Germinal center (tissue), 1 donor: ENCODE measurements around the gene ENPEP.
"Not testable (repeated sequence)": the region's sequence is repeated elsewhere in the genome, so short reads cannot be mapped to it uniquely, and the experiment has no call there.

Experiments
- DNase-seq: peaks from one replicate; pipeline ENCODE4 v3.0.0; 2012; ENCODE audit warnings: mixed read lengths, low spot score

ENPEP gene, protein sequence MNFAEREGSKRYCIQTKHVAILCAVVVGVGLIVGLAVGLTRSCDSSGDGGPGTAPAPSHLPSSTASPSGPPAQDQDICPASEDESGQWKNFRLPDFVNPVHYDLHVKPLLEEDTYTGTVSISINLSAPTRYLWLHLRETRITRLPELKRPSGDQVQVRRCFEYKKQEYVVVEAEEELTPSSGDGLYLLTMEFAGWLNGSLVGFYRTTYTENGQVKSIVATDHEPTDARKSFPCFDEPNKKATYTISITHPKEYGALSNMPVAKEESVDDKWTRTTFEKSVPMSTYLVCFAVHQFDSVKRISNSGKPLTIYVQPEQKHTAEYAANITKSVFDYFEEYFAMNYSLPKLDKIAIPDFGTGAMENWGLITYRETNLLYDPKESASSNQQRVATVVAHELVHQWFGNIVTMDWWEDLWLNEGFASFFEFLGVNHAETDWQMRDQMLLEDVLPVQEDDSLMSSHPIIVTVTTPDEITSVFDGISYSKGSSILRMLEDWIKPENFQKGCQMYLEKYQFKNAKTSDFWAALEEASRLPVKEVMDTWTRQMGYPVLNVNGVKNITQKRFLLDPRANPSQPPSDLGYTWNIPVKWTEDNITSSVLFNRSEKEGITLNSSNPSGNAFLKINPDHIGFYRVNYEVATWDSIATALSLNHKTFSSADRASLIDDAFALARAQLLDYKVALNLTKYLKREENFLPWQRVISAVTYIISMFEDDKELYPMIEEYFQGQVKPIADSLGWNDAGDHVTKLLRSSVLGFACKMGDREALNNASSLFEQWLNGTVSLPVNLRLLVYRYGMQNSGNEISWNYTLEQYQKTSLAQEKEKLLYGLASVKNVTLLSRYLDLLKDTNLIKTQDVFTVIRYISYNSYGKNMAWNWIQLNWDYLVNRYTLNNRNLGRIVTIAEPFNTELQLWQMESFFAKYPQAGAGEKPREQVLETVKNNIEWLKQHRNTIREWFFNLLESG

DNA sequence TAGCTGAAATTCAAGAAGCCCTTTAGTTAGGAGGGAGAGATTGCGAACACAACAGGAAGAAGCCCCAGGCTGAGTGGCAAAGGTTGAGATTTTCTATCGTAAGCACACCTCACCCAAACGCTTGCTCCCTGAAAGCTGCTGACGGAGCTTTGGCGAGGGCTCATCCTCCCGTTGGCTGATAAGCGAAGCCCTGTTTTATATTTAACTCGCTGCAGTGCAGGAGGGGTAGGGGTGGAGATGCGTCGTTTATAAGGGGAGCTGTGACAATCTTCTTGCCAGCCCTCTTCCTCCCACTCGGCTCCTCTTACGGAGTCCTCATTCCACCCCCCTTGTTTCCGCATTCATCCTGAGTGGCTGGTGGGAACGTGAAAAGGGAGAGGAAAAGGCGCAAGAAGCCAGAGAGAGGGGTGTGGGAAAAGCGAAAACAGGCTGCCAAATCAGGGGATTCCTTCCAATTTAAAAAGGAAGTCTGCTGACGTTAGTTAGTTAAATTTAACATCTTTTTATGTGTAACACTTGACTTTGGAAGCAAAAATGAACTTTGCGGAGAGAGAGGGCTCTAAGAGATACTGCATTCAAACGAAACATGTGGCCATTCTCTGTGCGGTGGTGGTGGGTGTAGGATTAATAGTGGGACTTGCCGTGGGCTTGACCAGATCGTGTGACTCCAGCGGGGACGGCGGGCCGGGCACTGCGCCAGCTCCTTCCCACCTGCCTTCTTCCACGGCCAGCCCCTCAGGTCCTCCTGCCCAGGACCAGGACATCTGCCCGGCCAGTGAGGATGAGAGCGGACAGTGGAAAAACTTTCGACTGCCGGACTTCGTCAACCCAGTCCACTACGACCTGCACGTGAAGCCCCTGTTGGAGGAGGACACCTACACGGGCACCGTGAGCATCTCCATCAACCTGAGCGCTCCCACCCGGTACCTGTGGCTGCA, at the start of gene ENPEP:
Gene ENPEP (plus strand): TSS at position 275 of the 938 bp plus-strand sequence. CDS start 260 bp downstream, at position 535.
- no peak for DNase-seq

DNA sequence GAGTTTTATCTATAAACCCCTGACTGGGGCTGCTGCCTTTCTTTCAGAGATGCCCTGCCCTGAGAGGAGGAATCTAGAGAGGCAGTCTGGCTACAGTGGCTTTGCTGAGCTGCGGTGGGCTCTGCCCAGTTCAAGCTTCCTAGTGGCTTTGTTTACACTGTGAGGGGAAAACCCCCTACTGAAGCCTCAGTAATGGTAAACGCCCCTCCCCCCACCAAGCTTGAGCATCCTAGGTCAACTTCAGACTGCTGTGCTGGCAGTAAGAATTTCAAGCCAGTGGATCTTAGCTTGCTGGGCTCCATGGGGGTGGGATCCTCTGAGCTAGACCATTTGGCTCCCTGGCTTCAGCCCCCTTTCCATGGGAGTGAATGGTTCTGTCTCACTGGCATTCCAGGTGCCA, 44.1 kb upstream of the ENPEP start:
- DNase-seq: not testable (repeated sequence)

DNA sequence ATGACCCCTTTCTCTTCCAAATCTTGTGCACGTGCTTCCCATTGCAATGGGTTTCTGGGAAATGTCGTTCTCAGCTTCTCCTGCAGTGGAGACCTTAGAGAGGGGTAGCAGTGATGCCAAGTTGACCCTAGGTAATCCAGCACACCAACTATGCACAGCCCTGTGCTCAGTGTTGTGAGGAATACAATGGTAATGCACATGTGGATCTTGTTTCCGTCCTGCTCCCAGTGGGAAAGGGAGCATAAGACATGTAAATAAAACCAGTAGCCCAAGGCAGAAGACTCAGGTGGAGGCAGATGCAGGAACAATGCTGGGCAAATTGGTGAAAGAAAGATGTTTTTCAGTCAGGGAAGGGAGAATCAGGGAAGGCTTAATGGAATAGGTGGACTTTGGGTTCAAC, 38.7 kb upstream of the ENPEP start:
- not testable (repeated sequence) for DNase-seq

DNA sequence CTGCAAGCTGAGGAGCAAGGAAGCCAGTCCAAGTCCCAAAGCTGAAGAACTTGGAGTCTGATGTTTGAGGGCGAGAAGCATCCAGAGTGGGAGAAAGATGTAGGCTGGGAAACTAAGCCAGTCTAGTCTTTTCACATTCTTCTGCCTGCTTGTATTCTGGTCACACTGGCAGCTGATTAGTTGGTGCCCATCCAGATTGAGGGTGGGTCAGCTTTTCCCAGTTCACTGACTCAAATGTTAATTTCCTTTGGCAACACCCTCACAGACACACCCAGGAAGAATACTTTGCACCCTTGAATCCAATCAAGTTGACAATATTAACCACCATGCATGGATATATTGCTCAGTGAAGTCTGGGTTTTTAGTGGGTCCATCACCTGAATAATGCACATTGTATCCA, 36.7 kb upstream of the ENPEP start:
- not testable (repeated sequence) for DNase-seq

DNA sequence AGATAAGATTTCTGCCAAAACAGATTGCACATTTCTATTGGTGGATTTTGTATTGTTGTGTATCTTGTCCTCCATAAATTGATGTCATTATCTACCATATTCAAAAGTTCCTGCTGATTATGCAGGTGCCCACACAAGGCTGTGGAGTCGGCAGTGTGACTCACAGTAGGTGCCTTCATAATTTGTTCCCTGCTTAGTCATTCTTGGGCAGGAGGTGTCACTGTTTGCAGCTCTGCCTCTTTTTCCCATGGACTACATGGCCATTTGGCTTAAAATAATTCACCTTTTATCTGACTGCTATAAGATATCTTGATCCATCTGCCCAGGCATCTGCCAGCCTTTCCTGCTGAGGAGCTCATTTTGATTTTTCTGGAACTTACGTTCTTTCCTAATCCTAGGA, 33.6 kb upstream of the ENPEP start:
- no peak for DNase-seq

DNA sequence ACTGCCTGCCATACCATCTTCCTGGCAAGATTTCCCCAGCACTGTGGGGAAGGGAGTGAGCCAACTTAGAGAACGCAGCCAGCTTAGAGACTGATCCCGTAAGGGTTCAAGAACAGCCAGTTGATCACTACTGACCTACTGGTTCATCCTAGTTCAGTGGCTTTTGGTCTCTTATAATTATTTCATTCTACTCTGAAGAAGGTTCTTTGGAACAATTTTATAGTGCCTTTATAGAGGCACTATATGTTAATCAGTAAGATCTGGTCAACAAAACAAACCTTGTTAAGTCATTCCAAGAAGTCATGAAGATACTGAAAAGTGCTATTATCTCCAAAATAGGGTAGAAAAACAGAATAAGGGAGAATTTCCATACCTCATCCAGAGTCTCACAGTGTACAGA, 33.2 kb upstream of the ENPEP start:
- no peak for DNase-seq

DNA sequence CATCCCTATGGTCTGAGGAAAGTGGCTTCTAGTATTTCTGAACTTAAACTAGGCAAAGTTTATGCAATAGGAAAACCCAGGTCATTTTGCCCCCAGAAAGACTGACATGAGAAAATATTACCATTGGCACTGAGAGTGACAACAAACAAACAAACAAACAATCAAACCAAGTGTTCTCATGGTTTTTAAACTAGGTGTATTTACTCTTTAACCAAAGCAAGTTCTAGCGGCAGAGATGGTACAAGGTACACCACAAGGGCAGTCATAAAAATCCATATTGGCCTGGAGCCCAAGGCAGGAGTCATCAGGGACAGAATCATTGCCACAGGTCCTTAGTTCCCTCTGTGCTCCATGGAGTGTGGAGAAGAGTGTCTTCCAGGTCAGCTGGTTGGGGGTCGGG, 26.0 kb upstream of the ENPEP start:
- DNase-seq: no peak

DNA sequence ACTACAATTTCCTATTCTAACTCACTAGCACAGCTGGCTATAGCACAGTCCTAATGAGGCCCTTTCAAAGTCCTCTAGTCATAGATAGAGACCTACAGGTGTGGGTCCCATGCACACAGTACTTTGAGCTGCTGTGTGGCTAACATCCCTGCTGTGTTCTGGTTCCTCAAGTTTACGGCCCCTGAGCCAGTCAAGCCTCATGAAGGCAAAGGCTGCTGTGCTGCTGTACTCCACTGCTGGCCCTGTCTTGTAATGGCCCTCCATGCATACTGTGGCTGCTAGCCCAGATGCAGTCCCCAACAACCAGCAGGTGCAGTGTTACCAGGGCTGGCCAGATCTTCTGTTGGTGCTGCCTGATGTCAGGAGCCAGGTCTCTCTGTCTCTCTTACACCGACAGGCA, 23.4 kb upstream of the ENPEP start:
- no peak for DNase-seq

DNA sequence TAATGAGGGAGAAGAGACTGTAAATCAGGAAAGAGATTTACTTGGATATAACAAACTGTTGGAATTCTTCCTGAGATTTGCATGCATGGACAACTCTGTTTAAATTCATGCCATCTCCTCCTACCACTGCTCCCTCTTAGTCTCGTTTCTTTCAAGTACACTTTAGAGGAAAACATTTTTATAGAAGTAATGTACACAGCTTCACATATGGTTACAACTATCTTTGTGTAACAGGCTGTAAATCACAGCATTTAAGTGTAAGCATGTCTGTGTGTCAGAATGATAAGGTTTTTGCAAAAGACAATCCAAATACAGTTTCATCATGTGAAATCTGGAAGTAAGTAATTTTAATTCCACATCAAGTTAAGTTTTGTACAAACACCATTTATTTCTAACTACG, 21.5 kb upstream of the ENPEP start:
- DNase-seq: no peak

DNA sequence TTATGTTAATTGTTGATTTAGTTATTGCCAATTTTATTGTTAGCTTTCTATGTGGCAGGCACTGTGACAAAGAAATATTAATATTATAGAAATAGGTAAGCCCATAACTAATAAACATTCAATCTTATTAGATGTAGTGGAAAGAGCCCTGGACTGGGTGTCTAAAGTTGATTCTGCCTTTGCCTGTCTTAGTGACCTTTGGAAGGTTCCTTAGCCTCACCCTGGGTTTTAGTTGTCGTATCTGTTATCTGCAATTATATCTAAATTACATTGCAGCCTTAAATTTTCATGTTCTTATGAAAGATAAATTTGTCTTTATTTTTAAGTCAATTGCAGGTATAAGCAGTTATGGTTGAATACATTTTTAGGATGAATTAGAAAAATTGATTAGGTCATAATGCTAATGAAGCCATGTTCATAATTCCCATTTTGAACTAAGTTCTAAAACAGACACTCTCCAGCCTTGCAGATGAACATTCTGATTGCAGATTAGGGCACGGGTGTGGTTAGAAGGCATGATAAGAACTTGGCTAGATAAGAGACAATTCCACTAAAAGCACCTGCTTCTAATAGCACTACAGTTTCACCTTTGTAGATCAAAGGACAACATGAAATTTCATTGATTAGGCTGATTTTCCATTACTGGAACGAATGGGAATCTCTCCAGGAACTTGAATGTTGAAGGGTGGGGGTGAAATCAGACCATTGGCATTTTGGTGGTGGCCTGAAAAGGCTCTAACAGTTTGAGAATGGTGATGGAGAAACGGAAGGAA, 17.3 kb upstream of the ENPEP start:
- no peak for DNase-seq

DNA sequence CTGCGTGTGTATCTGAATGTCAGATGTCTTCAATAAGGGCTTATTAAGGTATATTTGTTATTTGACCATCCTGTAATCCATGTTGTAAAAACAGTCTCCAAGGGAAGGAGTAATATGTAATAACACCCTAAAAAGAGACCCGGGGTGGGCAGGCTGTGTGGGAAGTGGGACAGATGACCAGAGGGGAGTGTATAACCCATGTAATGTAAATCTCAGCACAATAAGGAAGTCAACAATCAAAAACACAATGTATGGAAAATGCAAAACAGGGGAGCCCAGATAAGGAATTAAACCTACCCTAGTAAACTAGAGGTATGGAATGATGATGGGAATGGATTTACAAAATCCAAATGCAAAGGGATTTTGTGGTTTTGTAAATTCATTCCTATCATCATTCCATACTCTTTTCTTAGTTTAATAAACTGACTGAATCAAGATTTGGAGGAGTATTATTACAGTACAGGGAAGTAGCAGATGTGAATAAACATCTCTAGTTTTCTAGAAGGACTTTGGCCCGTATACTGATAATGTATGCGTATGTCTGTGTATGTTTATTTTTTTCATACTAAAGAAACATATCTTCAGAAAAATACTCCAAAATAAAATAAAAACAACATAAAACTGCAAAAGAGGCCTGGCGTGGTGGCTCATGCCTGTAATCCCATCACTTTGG, 15.7 kb upstream of the ENPEP start:
- no peak for DNase-seq

DNA sequence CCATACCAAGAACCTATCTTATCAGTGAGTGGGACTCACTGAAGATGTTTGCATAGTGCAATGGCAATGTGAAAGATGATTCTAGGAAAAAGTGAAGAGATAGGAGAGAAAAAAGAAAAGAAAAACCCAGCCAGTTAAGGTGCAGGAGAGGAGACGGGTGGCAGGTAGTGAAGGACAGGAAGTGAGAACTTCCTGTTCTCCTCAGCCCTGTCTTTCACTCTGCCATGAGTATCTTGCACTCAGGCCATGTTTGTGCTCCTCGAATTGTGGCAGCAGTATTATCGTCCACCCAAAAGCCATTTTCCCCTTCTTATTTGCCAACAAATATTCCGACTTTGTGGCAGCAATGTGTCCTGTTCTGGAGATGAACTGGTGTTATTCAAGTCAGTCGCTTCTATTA, 8.6 kb upstream of the ENPEP start:
- no peak for DNase-seq

DNA sequence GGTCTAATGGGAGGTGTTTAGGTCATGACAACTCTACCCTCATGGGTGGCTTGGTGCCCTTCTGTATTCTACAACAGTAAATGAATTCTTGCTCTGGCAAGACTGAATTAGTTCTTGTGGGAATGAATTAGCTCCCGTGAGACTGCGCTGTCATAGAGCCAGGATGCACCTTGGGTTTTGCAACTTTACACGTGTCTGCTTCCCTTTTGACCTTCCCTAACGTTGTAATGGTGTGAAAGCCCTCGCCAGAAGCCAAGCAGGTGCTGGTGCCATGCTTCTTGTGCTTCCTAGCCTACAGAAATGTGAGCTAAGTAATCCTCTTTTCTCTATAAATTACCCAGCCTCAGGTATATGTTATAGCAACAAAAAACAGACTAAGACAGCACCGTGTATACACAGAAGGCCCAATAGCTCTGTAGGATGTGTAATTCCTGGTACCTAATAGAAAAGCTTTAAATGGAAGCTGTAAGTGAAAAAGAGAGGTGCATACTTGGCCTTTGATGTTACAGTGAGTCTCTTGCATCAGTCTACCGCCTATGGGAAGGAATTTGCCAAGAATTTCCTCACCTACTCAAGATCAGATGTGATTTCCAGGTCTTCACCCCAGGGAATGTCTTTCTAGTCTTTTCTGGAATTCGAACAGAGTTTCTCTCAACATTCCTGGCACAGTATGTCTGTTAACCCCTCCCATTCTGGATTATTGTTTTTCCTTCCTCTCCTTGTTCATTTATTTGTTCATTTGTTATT, 3.2 kb upstream of the ENPEP start:
- no peak for DNase-seq

DNA sequence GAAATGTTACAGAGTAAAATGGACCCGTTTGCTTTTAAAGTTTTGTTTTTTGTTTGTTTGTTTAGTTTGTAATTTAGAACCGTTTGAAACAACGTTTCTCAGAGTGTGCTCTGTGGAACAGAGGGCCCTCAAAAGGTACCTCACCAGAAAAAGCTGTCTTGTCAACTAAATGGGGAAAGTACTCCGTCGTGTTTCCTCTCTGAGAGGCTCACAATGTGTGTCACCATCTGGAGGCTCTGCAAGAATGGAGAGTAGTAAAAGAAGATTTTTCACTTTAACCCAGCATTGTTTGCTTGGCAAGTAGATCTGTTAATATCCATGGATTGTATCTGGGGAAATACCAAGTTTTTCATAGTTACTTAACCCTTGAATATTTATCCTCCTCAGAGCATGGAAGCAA, 1.5 kb upstream of the ENPEP start:
- DNase-seq: no peak

DNA sequence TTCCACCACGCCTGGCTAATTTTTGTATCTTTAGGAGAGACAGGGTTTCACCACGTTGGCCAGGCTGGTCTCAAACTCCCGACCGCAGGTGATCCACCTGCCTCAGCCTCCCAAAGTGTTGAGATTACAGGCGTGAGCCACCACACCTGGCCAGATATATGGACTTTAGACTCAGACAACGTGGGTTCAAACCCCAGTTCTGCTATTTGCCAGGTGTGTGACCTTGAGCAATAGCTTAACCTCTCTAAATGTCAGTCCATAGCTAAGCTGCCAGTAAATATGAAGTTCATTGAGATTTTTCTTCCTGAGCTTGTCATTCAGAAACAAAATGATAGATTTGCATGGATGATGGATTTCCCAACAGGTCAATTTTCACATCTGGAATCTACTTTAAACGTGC, 875 bp upstream of the ENPEP start:
- not testable (repeated sequence) for DNase-seq

DNA sequence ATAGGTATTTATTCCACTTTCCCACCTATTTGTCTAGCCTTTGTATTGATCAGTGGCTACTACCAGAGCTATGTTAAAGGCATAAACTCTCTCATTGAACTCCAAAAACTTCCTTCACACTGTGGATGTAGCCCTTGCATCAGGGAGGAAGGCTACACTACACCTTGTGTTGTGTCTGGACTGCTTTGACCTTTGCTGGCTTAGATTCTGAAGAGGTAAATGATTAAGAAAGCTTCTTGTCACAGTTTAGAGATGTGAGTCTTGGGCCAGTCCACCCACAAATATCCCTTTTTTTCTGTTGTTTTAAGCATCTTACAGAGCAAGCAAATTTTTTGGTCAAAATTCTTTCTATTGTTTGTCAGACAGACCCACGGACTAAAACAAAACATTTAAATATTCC, 1.9 kb downstream of the ENPEP start:
- no peak for DNase-seq

DNA sequence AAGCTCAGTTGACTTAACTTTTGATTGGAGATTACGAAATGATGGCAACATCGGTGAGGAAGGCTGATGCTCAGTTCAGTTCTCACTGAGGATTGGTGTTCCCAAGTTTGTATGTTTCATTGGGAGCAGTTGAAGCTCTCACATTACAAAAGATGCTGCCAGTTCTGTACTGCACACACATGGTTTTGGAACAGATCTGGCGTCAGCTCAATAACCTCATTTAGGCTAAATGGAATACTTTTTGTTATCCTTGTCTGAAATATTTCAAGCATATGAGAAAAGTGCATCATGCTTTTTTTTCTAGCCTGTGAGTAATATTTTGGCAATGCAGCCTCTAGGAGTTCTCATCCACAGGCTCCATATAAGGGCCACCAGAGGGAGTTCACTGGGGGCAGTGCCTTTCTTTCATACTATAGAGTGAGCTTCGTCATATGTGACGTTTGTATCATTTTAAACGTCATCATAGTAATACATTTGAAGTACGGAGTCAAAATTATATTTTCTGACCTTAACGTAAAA, 4.1 kb downstream of the ENPEP start:
- no peak for DNase-seq

DNA sequence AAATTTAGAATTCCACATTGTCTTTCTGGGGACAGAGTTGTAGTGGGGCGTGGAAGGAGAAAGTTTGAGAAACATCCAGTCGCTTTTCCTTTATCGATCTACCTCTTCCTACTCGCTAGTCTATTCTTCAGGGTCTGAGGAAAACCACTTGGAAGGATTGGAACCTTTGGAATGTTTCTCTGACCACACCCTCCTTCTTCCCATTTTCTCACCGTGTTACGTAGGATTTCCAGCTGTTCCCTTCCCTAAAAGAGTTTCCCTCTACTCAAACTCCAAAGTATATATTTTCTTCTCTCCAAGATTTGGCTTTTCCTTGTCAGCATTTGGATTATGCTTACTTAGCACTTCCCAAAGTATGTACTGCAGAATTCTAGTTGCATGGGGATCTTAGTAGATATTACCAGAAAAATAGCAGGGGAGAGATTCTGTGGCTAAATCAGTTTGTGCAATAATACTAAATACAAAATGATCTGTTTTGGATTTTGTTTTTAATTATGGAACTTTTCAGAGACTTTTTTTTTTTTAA, 4.9 kb downstream of the ENPEP start:
- DNase-seq: no peak

DNA sequence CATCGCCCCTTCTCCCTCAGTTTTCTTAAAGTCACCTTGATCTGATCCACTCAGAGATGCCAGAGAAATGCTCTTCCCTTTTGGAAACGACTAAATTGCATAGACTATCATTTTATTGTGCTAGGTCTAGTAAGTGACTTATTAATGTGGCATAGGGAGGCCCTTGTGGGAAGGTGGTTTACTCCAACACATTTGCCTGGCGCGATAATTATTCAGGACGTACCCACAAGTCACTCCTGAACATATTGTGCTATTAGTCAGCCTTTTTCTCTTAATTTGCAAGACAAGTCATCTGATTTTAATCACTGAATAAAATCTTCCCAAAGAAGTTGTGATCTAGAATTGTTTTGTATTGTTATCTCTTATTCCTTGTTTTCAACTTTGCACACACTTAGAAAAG, 7.6 kb downstream of the ENPEP start:
- no peak for DNase-seq
